ENCODE measurements around the gene GDPD1.
A peak's percentile ranks its signal among the peaks of the same experiment; 100 is the strongest.
"Not testable (repeated sequence)": the region's sequence is repeated elsewhere in the genome, so short reads cannot be mapped to it uniquely, and the experiment has no call there.

The GDPD1 gene

DNA sequence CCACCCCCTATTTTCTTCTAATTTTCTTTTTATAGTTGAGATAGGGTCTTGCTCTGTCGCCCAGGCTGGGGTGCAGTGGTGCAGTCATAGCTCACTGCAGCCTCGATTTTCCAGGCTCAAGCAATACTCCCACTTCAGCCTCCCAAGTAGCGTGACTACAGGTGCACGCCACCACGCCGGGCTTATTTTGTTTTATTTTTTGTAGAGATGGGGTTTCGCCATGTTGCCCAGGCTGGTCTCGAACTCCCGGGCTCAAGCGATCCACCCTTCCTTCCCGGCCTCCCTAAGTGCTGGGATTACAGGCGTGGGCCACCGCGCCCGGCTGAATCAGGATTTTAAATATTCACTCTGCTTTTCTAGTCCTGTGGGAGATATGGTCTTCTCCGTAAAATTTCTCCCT lies 941 bp upstream of the GDPD1 start:
- TF ChIP-seq, protein P1, sequence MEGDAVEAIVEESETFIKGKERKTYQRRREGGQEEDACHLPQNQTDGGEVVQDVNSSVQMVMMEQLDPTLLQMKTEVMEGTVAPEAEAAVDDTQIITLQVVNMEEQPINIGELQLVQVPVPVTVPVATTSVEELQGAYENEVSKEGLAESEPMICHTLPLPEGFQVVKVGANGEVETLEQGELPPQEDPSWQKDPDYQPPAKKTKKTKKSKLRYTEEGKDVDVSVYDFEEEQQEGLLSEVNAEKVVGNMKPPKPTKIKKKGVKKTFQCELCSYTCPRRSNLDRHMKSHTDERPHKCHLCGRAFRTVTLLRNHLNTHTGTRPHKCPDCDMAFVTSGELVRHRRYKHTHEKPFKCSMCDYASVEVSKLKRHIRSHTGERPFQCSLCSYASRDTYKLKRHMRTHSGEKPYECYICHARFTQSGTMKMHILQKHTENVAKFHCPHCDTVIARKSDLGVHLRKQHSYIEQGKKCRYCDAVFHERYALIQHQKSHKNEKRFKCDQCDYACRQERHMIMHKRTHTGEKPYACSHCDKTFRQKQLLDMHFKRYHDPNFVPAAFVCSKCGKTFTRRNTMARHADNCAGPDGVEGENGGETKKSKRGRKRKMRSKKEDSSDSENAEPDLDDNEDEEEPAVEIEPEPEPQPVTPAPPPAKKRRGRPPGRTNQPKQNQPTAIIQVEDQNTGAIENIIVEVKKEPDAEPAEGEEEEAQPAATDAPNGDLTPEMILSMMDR (conservative IDR thresholded peaks at IDR 0.05; ENCODE audit: low read length), result no peak
- no peak overlapping the region for H3K4me3 ChIP-seq (ENCODE audit: low read length)
- no peak for DNase-seq (ENCODE audit: low read depth)

GRCh38 chr17:59219992-59220327 lies 351 bp upstream of the GDPD1 start:
- H3K4me3 ChIP-seq (ENCODE audit: low read length), result peak overlapping the region; percentile 89
- TF ChIP-seq, protein P1 (conservative IDR thresholded peaks at IDR 0.05; ENCODE audit: low read length), result no peak
- no peak for DNase-seq (ENCODE audit: low read depth)

DNA sequence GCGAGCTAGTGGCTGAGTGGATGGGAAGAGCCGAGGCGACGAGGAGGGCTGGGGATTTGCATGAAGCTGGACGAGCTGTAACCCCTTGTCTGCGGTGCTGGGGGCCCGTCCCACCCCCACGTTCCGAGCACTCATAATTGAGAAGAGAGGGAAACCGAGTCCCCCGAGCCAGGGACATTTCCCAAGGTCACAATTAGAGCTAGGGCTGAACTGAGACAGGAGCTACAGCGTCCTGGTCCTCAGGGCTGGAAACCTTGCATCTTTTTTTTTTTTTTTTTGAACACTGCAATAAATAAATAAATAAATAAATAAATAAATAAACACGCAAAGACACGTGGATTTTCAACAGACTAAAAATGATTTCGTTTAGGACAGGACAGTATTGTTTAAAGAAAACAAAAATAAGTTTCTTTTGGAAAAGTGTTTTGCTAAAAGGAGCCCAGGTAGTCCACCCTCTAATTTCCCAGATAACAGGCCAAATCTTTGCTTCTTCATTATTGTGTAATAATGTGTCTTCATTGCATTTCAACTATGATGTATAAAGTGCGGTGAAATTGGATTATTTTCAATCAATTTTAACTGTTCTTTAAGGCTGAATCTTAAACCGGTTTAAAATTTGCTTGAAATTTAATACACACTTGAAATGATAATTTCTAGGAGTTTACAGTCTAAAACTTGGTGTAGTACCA lies 992 bp downstream of the GDPD1 start:
- TF ChIP-seq, protein P1 (conservative IDR thresholded peaks at IDR 0.05; ENCODE audit: low read length), result no peak
- H3K4me3 ChIP-seq (ENCODE audit: low read length), result peak overlapping the region; percentile 89
- no peak for DNase-seq (ENCODE audit: low read depth)

DNA sequence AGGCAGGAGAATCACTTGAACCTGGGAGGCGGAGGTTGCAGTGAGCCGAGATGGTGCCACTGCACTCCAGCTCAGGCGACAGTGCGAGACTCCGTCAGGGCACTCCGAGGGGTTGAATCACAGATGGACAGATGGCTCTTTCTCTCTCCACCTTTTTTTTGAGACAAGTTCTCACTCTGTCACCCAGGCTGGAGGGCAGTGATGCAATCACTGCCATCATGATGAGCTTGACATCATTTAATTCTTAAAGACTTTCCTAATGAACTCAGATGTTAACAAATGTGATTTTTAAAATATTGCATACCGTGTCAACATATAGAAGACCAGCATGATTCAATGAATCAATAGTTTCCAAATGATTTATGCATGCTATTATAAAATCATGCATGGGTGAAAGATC lies 3.5 kb downstream of the GDPD1 start:
- no peak for DNase-seq (ENCODE audit: low read depth)
- TF ChIP-seq, protein P1 (conservative IDR thresholded peaks at IDR 0.05; ENCODE audit: low read length), result no peak
- H3K4me3 ChIP-seq (ENCODE audit: low read length), result no peak overlapping the region

DNA sequence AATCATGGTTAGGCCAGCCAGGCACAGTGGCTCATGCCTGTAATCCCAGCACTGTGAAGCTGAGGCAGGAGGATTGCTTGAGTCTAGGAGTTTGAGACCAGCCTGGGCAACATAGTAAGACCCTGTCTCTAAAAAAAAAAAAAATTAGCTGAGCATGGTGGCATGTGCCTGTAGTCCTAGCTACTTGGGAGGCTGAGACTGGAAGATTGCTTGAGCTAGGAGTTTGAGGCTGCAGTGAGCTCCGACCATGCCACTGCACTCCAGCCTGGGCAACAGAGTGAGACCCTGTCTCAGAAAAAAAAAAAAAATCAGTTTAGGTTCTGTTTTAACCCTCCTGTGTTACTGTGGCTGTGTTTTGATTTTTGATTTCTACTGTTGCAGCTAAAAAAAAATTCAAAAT lies 8.3 kb downstream of the GDPD1 start:
- not testable (repeated sequence) for DNase-seq (ENCODE audit: low read depth); H3K4me3 ChIP-seq (ENCODE audit: low read length)

DNA sequence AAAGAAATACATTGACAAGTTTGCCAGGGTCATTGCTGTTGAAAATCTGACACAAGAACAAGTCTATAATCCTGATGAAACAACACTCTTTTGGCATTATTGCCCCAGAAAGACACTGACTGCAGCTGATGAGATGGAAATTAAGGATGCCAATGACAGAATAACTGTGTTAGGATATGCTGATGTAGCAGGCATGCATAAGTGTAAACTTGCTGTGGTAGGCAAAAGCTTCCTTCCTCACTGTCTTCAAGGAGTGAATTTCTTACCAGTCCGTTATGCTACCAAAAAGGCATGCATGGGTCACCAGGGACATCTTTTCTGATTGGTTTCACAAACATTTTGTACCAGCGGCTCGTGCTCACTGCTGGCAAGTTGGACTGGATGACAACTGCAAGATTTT lies 10.5 kb downstream of the GDPD1 start:
- no peak overlapping the region for H3K4me3 ChIP-seq (ENCODE audit: low read length)
- TF ChIP-seq, protein P1 (conservative IDR thresholded peaks at IDR 0.05; ENCODE audit: low read length), result no peak
- DNase-seq (ENCODE audit: low read depth), result no peak

- no peak for DNase-seq (ENCODE audit: low read depth)
- H3K4me3 ChIP-seq (ENCODE audit: low read length), result no peak overlapping the region
- TF ChIP-seq, protein P1 (conservative IDR thresholded peaks at IDR 0.05; ENCODE audit: low read length), result no peak
These were observed 14.3 kb downstream of the GDPD1 start for GRCh38 chr17:59234631-59235030.

- TF ChIP-seq, protein P1 (conservative IDR thresholded peaks at IDR 0.05; ENCODE audit: low read length), result no peak
- no peak overlapping the region for H3K4me3 ChIP-seq (ENCODE audit: low read length)
- no peak for DNase-seq (ENCODE audit: low read depth)
These were observed 18.6 kb downstream of the GDPD1 start for GRCh38 chr17:59238906-59239305.
